ENCODE data around the gene SCARB1. TPM values are rescaled to one million over a fixed set of nuclear protein-coding genes. Genes with fewer than 3 reads are reported as not detected.
A peak's percentile ranks its signal among the peaks of the same experiment; 100 is the strongest.

SCARB1 gene
- total RNA-seq, 2 donors from 2014 or later, result 16.5 to 18.9 TPM

DNA sequence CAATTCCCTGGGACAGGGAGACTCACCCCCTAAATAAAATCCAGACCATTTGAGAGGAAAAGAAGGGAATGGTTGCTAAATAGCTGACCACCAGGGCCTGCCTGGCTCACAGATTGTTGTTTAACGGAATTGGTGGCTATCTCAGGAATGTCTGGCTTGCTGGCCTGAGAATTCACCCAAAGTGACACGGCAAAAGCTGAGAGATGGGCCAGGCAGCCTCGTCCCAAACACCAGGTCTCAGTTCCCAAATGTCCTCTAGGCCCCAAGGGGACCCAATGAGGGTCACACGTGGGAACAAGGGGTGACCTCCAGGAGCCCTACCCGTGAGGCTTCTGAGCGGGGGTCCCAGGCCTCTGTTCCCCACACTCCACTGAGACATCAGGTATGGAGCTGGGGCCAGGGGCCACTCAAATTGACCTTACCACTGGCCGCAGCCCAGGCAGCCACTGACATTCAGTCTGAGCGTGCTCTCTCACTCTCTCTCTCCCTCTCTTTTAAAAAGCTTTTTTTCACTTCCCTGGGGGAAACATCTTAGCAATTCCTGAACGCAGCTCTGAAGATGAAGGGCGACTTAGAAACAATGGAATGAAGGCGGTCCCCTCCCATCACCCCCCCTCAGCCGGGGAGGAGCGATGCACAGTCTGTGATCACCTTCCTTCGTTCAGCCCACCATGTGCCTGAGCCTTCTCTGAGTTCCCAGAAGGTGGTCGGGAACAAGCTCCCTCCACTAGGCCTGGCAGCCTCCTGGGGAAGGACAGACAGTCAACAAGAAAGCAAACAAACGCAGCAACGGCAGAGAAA, 131.2 kb downstream of the SCARB1 start:
- H3K9me3 ChIP-seq, result no peaks in the 10 kb centered on the region
- H3K4me1 ChIP-seq, result peaks cover 24% of the 10 kb centered on the region
- DNase-seq, result no peak
- ATAC-seq, result no peak
- intact Hi-C loops (cut with DNase I), result no loop called here
- no peak for TF ChIP-seq POLR2A (IDR thresholded peaks at IDR 0.05)
- TF ChIP-seq, protein P1, sequence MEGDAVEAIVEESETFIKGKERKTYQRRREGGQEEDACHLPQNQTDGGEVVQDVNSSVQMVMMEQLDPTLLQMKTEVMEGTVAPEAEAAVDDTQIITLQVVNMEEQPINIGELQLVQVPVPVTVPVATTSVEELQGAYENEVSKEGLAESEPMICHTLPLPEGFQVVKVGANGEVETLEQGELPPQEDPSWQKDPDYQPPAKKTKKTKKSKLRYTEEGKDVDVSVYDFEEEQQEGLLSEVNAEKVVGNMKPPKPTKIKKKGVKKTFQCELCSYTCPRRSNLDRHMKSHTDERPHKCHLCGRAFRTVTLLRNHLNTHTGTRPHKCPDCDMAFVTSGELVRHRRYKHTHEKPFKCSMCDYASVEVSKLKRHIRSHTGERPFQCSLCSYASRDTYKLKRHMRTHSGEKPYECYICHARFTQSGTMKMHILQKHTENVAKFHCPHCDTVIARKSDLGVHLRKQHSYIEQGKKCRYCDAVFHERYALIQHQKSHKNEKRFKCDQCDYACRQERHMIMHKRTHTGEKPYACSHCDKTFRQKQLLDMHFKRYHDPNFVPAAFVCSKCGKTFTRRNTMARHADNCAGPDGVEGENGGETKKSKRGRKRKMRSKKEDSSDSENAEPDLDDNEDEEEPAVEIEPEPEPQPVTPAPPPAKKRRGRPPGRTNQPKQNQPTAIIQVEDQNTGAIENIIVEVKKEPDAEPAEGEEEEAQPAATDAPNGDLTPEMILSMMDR (IDR thresholded peaks at IDR 0.05), result no peak
- H3K36me3 ChIP-seq (replicated peaks in 1 of 2; ENCODE audit: insufficient read depth in 1 of 2, low read depth in 2 of 2), result no peaks in the 10 kb centered on the region
- H3K27me3 ChIP-seq, result no peaks in the 10 kb centered on the region
- 62 to 64% methylated on average over 16 to 17 of the region's 17 CpGs for WGBS, 2 donors
- H3K4me3 ChIP-seq, result no peak overlapping the region
- H3K27ac ChIP-seq, result peak overlapping the region in 3 of 4 donors; percentile 22 to 65 (median 57)

DNA sequence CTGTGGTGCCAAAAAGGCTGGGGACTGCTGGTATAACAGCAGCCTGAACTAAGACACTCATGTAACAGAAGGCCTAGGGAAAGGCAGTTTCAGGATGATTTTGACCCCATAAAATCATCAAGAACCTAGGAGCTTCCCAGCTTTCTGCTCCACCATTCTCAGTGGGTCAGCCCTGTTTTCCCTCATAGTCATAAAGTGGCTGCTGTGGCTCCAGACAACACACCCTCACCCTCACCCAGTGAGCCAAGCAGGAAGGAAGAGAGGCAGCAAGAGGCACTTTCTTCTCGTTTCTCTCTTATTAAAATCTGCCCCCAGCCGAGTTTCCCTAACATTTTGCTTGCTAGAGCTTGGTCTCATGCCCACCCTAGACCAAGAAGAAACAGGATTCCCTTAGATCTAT, 131.8 kb downstream of the SCARB1 start:
- no peak for TF ChIP-seq POLR2A (IDR thresholded peaks at IDR 0.05)
- TF ChIP-seq, protein P1 (IDR thresholded peaks at IDR 0.05), result no peak
- peak overlapping the region in 2 of 4 donors; percentile 57 to 65 for H3K27ac ChIP-seq
- H3K27me3 ChIP-seq, result no peaks in the 10 kb centered on the region
- peaks cover 30% of the 10 kb centered on the region for H3K4me1 ChIP-seq
- 87 to 91% methylated on average over 2 of the region's 2 CpGs for WGBS, 2 donors
- no peaks in the 10 kb centered on the region for H3K9me3 ChIP-seq
- no peaks in the 10 kb centered on the region for H3K36me3 ChIP-seq (replicated peaks in 1 of 2; ENCODE audit: insufficient read depth in 1 of 2, low read depth in 2 of 2)
- intact Hi-C loops (cut with DNase I), result no loop called here
- DNase-seq (no peak), ATAC-seq (no peak)
- H3K4me3 ChIP-seq, result no peak overlapping the region

DNA sequence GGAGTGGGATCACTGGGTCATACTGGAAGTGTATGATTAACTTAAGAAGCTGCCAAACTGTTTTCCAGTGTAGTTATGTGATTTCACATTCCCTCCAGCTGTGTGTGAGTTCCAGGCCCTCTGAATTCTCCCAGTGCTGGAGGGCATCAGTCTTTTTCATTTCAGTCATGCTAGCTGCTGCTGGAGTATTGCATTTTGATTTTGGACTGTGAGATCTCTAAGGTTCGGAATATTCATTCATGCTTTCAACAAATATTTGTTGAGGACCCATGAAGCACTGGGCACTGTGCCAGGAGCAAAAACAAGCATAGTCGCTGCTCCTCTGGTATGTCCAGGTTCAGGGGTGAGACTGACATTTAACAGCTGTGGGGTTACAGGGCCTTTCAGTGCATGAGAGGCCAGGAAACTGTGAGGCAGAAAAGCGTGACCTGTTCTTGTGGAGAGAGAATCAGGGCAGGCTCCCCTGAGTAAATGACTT, 133.2 kb downstream of the SCARB1 start:
- ATAC-seq (peak; percentile 39), DNase-seq (peak in 3 of 4 donors; percentile 40 to 63 (median 57))
- Histone ChIP-seq H3K9me3 (no peaks in the 10 kb centered on the region), H3K36me3 (replicated peaks in 1 of 2; ENCODE audit: insufficient read depth in 1 of 2, low read depth in 2 of 2) (no peaks in the 10 kb centered on the region), H3K4me3 (no peak overlapping the region), H3K4me1 (peaks cover 40% of the 10 kb centered on the region), H3K27ac (peak overlapping the region; percentile 25 to 65 (median 58)), H3K27me3 (no peaks in the 10 kb centered on the region)
- no peak for TF ChIP-seq POLR2A (IDR thresholded peaks at IDR 0.05)
- TF ChIP-seq, protein P1 (IDR thresholded peaks at IDR 0.05), result no peak
- WGBS, 2 donors, result 36 to 57% methylated on average over 3 of the region's 3 CpGs
- intact Hi-C loops (cut with DNase I), result no loop called here

DNA sequence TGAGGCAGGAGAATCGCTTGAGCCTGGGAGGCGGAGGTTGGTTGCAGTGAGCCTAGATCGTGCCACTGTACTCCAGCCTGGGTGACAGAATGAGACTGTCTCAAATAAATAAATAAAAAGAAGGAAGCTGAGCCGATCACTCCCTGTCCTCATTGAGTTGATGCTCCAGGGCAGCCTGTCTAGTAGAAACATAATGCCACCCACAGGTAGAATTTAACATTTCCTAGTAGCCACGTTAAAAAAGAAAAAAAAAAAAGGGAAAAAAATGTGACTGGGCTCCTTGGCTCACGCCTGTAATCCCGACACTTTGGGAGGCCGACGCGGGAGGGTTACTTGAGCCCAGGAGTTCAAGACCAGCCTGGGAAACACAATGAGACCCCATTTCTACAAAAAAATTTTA, 135.7 kb downstream of the SCARB1 start:
- TF ChIP-seq, protein P1 (IDR thresholded peaks at IDR 0.05), result peak in 3 of 7 experiments; percentile 14 to 34 (median 26)
- no peak for TF ChIP-seq POLR2A (IDR thresholded peaks at IDR 0.05)
- intact Hi-C loops (cut with DNase I), result no loop called here
- H3K36me3 ChIP-seq (replicated peaks in 1 of 2; ENCODE audit: insufficient read depth in 1 of 2, low read depth in 2 of 2), result no peaks in the 10 kb centered on the region
- 58 to 65% methylated on average over 10 of the region's 10 CpGs for WGBS, 2 donors
- no peaks in the 10 kb centered on the region for H3K27me3 ChIP-seq
- H3K4me3 ChIP-seq, result no peak overlapping the region
- no peaks in the 10 kb centered on the region for H3K9me3 ChIP-seq
- H3K27ac ChIP-seq, result peak overlapping the region; percentile 45 to 91 (median 74)
- H3K4me1 ChIP-seq, result peaks cover 37% of the 10 kb centered on the region
- DNase-seq (no peak), ATAC-seq (peak; percentile 20)

Measured in body of pancreas (tissue), 4 donors.